Mesodermal cell (in vitro differentiated cells): ENCODE measurements around the gene PDRG1.

Experiments used
- H3K27ac ChIP-seq: 2 replicates; pipeline ENCODE4 v1.7.0; 2013; ENCODE audit warnings: mild to moderate bottlenecking, low read depth, low read length, moderate library complexity; ENCODE audit not compliant: severe bottlenecking
- H3K36me3 ChIP-seq: 2 replicates; pipeline ENCODE4 v1.7.1; 2013; ENCODE audit warnings: mild to moderate bottlenecking, low read length, moderate library complexity; ENCODE audit not compliant: control insufficient read depth, insufficient read depth
- H3K4me1 ChIP-seq: one replicate; pipeline ENCODE4 v1.7.1; 2013; ENCODE audit warnings: mild to moderate bottlenecking, low read length; ENCODE audit not compliant: insufficient read depth, control insufficient read depth, poor library complexity, severe bottlenecking
- H3K4me3 ChIP-seq: 2 replicates; pipeline ENCODE4 v1.7.0; 2013; ENCODE audit warnings: low read length, control low read depth, mild to moderate bottlenecking; ENCODE audit not compliant: insufficient read depth, poor library complexity, severe bottlenecking; ENCODE audit errors: extremely low read depth
- H3K9me3 ChIP-seq: 2 replicates; pipeline ENCODE4 v1.7.1; 2013; ENCODE audit warnings: mild to moderate bottlenecking, low read length, moderate library complexity; ENCODE audit not compliant: control insufficient read depth
- WGBS, 2 experiments: methylation state at CpG; one replicate each; pipeline ENCODE4 v1.1.5; 2013; ENCODE audit warnings: missing lambda C conversion rate in 2 of 2; ENCODE audit not compliant: insufficient coverage in 2 of 2; 5-methylcytosine and 5-hydroxymethylcytosine counted together

Gene PDRG1

DNA sequence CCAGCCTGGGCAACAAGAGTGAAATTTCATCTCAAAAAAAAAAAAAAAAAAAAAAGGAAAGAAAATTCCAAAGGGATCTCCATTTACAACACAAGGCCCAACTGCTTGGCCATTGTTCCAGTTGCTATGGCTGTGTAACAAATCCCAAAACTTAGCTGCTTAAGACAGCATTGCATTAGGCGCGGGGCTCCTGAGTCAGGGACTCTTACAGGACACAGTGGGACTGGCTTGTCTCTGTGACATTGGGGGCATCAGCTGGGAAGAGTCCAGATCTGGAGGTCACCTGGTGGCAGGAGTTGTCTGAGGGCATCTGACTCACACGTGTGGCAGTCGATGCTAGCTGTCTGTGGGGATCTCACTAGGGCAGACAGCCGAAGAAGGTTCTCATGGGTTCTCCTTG is 45.8 kb downstream of the PDRG1 start:
- Histone ChIP-seq H3K36me3 (no peaks in the 10 kb centered on the region), H3K9me3 (no peaks in the 10 kb centered on the region), H3K27ac (no peak overlapping the region), H3K4me3 (no peak overlapping the region), H3K4me1 (no peaks in the 10 kb centered on the region)
- WGBS, 2 experiments: 70 to 74% methylated on average over 4 of the region's 5 CpGs

- no peak overlapping the region for H3K27ac ChIP-seq
- 80 to 100% methylated on average over 1 of the region's 1 CpG for WGBS, 2 experiments
- no peaks in the 10 kb centered on the region for H3K36me3 ChIP-seq
- no peaks in the 10 kb centered on the region for H3K4me1 ChIP-seq
- no peaks in the 10 kb centered on the region for H3K9me3 ChIP-seq
- H3K4me3 ChIP-seq: no peak overlapping the region
These were observed 48.0 kb downstream of the PDRG1 start for GRCh38 chr20:31903627-31904386.

DNA sequence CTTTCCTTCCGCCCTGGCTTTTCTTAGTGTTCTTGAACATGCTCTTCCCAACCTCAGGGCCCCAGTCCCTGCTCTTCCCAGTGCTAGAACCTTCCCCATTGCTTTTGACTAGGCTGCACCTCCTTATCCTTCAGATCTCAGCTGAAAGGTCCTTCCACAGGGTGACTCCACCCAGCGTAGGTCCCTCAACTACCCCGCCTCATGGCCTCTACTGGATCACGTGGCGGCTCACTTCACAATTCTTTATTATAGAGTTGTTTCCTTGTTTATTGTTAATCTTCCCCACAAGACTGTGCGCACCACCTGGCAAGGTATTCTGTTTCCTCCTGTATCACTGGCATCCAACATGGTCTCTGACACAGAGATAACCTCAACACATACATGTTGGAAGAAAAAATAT is 50.2 kb downstream of the PDRG1 start:
- H3K4me3 ChIP-seq: no peak overlapping the region
- no peaks in the 10 kb centered on the region for H3K9me3 ChIP-seq
- no peaks in the 10 kb centered on the region for H3K36me3 ChIP-seq
- WGBS, 2 experiments: 80 to 100% methylated on average over 2 of the region's 6 CpGs
- no peak overlapping the region for H3K27ac ChIP-seq
- H3K4me1 ChIP-seq: no peaks in the 10 kb centered on the region

GRCh38 chr20:31897541-31897940 is 54.3 kb downstream of the PDRG1 start:
- no peak overlapping the region for H3K4me3 ChIP-seq
- H3K27ac ChIP-seq: no peak overlapping the region
- H3K9me3 ChIP-seq: no peaks in the 10 kb centered on the region
- WGBS, 2 experiments: 83 to 85% methylated on average over 8 to 9 of the region's 9 CpGs
- H3K36me3 ChIP-seq: no peaks in the 10 kb centered on the region
- H3K4me1 ChIP-seq: no peaks in the 10 kb centered on the region

DNA sequence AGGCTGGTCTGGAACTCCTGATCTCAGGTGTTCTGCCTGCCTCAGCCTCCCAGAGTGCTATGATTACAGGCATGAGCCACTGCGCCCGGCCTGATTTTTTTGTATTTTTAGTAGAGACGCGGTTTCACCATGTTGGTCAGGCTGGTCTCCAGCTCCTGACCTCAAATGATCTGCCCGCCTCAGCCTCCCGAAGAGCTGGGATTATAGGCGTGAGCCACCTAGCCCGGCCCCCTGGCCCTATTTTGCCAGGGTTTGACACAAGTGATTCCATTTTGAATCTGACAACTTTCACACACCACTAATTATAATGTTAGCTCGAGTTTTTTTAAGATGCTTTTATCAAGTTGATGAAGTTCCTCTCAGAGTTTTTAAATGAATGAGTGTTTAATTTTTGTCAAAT is 55.8 kb downstream of the PDRG1 start:
- no peak overlapping the region for H3K4me3 ChIP-seq
- H3K36me3 ChIP-seq: no peaks in the 10 kb centered on the region
- H3K27ac ChIP-seq: no peak overlapping the region
- no peaks in the 10 kb centered on the region for H3K4me1 ChIP-seq
- H3K9me3 ChIP-seq: no peaks in the 10 kb centered on the region
- WGBS, 2 experiments: 92 to 100% methylated on average over 7 to 8 of the region's 9 CpGs

- H3K36me3 ChIP-seq: no peaks in the 10 kb centered on the region
- H3K4me1 ChIP-seq: no peaks in the 10 kb centered on the region
- no peak overlapping the region for H3K27ac ChIP-seq
- H3K9me3 ChIP-seq: no peaks in the 10 kb centered on the region
- H3K4me3 ChIP-seq: no peak overlapping the region
- 73 to 90% methylated on average over 6 to 7 of the region's 8 CpGs for whole genome bisulfite sequencing, 2 experiments
These were observed 56.7 kb downstream of the PDRG1 start for GRCh38 chr20:31894980-31895675.
